Pons (tissue), 1 donor: ENCODE results near the gene FRMPD2.
"Not testable (repeated sequence)": the region's sequence is repeated elsewhere in the genome, so short reads cannot be mapped to it uniquely, and the experiment has no call there.

ENCODE experiments used
- DNase-seq: peaks from one replicate; pipeline ENCODE4 v3.0.0-alpha.2; 2016; ENCODE audit warnings: low spot score

FRMPD2 gene

GRCh38 chr10:48197236-48197899 lies 77.1 kb downstream of the FRMPD2 start:
- DNase-seq, result no peak

- no peak for DNase-seq
Measured at GRCh38 chr10:48195803-48196202, 78.7 kb downstream of the FRMPD2 start.

GRCh38 chr10:48194830-48195229 lies 79.7 kb downstream of the FRMPD2 start:
- DNase-seq, result no peak

GRCh38 chr10:48193556-48193955 lies 80.9 kb downstream of the FRMPD2 start:
- DNase-seq, result no peak

- no peak for DNase-seq
Measured at GRCh38 chr10:48192881-48193450, 81.5 kb downstream of the FRMPD2 start.

GRCh38 chr10:48187713-48188485 lies 86.6 kb downstream of the FRMPD2 start:
- DNase-seq, result no peak

- DNase-seq, result no peak
Measured at GRCh38 chr10:48187126-48187525, 87.4 kb downstream of the FRMPD2 start.

- not testable (repeated sequence) for DNase-seq
Measured at GRCh38 chr10:48186264-48186804, 88.2 kb downstream of the FRMPD2 start.

- DNase-seq, result no peak
Measured at GRCh38 chr10:48184224-48184623, 90.3 kb downstream of the FRMPD2 start.

GRCh38 chr10:48172715-48173114 lies 101.8 kb downstream of the FRMPD2 start:
- DNase-seq, result peak; percentile 29

GRCh38 chr10:48160670-48161069 lies 113.8 kb downstream of the FRMPD2 start:
- DNase-seq, result not testable (repeated sequence)

GRCh38 chr10:48160163-48160562 lies 114.3 kb downstream of the FRMPD2 start:
- DNase-seq, result not testable (repeated sequence)

GRCh38 chr10:48154211-48155140 lies 120.0 kb downstream of the FRMPD2 start:
- DNase-seq, result not testable (repeated sequence)

- not testable (repeated sequence) for DNase-seq
Measured at GRCh38 chr10:48147643-48148042, 126.9 kb downstream of the FRMPD2 start.

- not testable (repeated sequence) for DNase-seq
Measured at GRCh38 chr10:48143721-48144642, 130.5 kb downstream of the FRMPD2 start.

GRCh38 chr10:48140949-48141348 lies 133.5 kb downstream of the FRMPD2 start:
- DNase-seq, result not testable (repeated sequence)

GRCh38 chr10:48139953-48140850 lies 134.3 kb downstream of the FRMPD2 start:
- DNase-seq, result not testable (repeated sequence)

- not testable (repeated sequence) for DNase-seq
Measured at GRCh38 chr10:48128954-48129353, 145.5 kb downstream of the FRMPD2 start.

GRCh38 chr10:48126251-48126650 lies 148.2 kb downstream of the FRMPD2 start:
- DNase-seq, result not testable (repeated sequence)
